ENCODE measurements around the gene DSCAML1.

Gene DSCAML1

GRCh38 chr11:117523680-117524079 lies 273.3 kb downstream of the DSCAML1 start:
- DNase-seq (ENCODE audit: low read depth in 3 of 3): no peak

GRCh38 chr11:117521974-117522373 lies 275.0 kb downstream of the DSCAML1 start:
- no peak for DNase-seq (ENCODE audit: low read depth in 3 of 3)

- no peak for DNase-seq (ENCODE audit: low read depth in 3 of 3)
Observed at GRCh38 chr11:117520966-117521365, 276.1 kb downstream of the DSCAML1 start.

- DNase-seq (ENCODE audit: low read depth in 3 of 3): no peak
Observed at GRCh38 chr11:117520201-117520600, 276.8 kb downstream of the DSCAML1 start.

- no peak for DNase-seq (ENCODE audit: low read depth in 3 of 3)
Observed at GRCh38 chr11:117519590-117519989, 277.4 kb downstream of the DSCAML1 start.

- DNase-seq (ENCODE audit: low read depth in 3 of 3): no peak
Observed at GRCh38 chr11:117519170-117519569, 277.8 kb downstream of the DSCAML1 start.

- no peak for DNase-seq (ENCODE audit: low read depth in 3 of 3)
Observed at GRCh38 chr11:117518455-117518854, 278.6 kb downstream of the DSCAML1 start.

- DNase-seq (ENCODE audit: low read depth in 3 of 3): no peak
Observed at GRCh38 chr11:117517097-117517496, 279.9 kb downstream of the DSCAML1 start.

GRCh38 chr11:117515892-117516787 lies 280.9 kb downstream of the DSCAML1 start:
- no peak for DNase-seq (ENCODE audit: low read depth in 3 of 3)

GRCh38 chr11:117514256-117514655 lies 282.8 kb downstream of the DSCAML1 start:
- no peak for DNase-seq (ENCODE audit: low read depth in 3 of 3)

- no peak for DNase-seq (ENCODE audit: low read depth in 3 of 3)
Observed at GRCh38 chr11:117513666-117514065, 283.4 kb downstream of the DSCAML1 start.

- no peak for DNase-seq (ENCODE audit: low read depth in 3 of 3)
Observed at GRCh38 chr11:117511931-117512539, 285.0 kb downstream of the DSCAML1 start.

GRCh38 chr11:117511483-117511930 lies 285.5 kb downstream of the DSCAML1 start:
- no peak for DNase-seq (ENCODE audit: low read depth in 3 of 3)

- DNase-seq (ENCODE audit: low read depth in 3 of 3): no peak
Observed at GRCh38 chr11:117510646-117511045, 286.4 kb downstream of the DSCAML1 start.

GRCh38 chr11:117509543-117509942 lies 287.5 kb downstream of the DSCAML1 start:
- DNase-seq (ENCODE audit: low read depth in 3 of 3): no peak

GRCh38 chr11:117506971-117507370 lies 290.0 kb downstream of the DSCAML1 start:
- no peak for DNase-seq (ENCODE audit: low read depth in 3 of 3)

- no peak for DNase-seq (ENCODE audit: low read depth in 3 of 3)
Observed at GRCh38 chr11:117505285-117505970, 291.6 kb downstream of the DSCAML1 start.

GRCh38 chr11:117502779-117503100 lies 294.3 kb downstream of the DSCAML1 start:
- no peak for DNase-seq (ENCODE audit: low read depth in 3 of 3)

GRCh38 chr11:117502015-117502778 lies 294.8 kb downstream of the DSCAML1 start:
- no peak for DNase-seq (ENCODE audit: low read depth in 3 of 3)

GRCh38 chr11:117501237-117501898 lies 295.6 kb downstream of the DSCAML1 start:
- DNase-seq (ENCODE audit: low read depth in 3 of 3): no peak

GRCh38 chr11:117498791-117499190 lies 298.2 kb downstream of the DSCAML1 start:
- no peak for DNase-seq (ENCODE audit: low read depth in 3 of 3)
